Retinal pigment epithelial cell (primary cell): ENCODE measurements around the gene CHMP5.

Experiments
- DNase-seq: peaks from one replicate; pipeline ENCODE4 v3.0.0-alpha.2; 2010; ENCODE audit warnings: low read depth
- H3K4me3 ChIP-seq: 2 replicates; pipeline ENCODE4 v1.5.1; 2011; ENCODE audit warnings: mild to moderate bottlenecking, low read length, control low read depth, moderate library complexity
- TF ChIP-seq, protein P1 (sequence below): conservative IDR thresholded peaks from 2 replicates; pipeline ENCODE4 v1.5.1; 2011; ENCODE audit warnings: low read depth, low read length, control low read depth, inconsistent platforms

Gene CHMP5

DNA sequence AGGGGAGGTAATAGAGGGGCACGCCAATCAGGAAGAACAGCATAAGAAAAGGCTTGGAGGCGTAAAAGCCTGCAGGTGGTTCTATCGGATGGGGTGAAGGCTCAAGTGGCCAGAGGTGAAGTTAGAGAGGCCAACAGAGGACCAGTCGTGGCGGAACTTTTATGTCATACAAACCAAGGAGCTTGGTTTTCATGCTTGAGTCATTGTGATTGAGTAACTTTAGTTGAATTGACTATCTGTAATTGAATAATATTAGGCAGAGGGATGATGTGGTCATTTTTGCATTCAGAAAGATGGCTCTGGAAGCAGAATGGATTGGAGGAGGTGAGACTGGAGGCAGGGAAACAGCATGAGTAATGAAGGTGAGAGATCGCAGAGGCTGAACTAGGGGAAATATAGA lies 32.0 kb upstream of the CHMP5 start:
- no peak for DNase-seq
- TF ChIP-seq, protein P1, sequence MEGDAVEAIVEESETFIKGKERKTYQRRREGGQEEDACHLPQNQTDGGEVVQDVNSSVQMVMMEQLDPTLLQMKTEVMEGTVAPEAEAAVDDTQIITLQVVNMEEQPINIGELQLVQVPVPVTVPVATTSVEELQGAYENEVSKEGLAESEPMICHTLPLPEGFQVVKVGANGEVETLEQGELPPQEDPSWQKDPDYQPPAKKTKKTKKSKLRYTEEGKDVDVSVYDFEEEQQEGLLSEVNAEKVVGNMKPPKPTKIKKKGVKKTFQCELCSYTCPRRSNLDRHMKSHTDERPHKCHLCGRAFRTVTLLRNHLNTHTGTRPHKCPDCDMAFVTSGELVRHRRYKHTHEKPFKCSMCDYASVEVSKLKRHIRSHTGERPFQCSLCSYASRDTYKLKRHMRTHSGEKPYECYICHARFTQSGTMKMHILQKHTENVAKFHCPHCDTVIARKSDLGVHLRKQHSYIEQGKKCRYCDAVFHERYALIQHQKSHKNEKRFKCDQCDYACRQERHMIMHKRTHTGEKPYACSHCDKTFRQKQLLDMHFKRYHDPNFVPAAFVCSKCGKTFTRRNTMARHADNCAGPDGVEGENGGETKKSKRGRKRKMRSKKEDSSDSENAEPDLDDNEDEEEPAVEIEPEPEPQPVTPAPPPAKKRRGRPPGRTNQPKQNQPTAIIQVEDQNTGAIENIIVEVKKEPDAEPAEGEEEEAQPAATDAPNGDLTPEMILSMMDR: no peak
- H3K4me3 ChIP-seq: no peak overlapping the region

DNA sequence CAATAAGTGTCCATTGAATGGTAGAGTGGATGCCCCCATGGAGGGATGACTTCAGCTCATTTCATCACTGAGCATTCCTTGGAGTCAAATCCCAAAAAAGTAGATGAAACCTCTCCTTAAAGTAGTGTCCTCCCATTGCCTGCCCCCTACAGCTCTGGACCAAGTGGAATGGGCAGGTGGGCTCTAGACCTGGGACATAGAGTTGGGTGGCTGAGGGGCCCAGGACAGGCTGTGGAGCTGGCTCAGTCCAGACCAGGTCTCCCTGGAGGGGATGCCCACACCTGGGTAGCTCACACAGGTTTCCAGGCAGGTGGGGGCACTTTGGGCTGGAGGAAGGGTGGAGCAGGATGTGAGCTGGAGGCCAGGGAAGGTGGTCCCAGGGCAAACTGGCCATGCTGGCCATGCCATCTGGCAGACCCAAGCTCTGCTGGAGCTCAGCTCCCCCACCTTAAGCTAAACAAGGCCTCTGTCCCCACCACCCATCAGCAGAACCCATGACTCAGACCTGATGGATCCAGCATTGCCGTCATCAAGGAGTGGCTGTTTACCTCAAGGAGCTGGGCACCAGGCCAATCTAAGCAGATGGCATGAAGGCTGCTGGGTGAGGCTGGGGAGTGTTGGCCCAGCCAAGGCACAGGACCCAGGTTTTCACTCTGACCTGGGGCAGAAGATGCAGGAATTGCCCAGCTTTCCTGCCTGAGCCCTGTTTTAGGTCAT lies 31.1 kb upstream of the CHMP5 start:
- DNase-seq: peak; percentile 98
- H3K4me3 ChIP-seq: no peak overlapping the region
- TF ChIP-seq, protein P1: no peak

DNA sequence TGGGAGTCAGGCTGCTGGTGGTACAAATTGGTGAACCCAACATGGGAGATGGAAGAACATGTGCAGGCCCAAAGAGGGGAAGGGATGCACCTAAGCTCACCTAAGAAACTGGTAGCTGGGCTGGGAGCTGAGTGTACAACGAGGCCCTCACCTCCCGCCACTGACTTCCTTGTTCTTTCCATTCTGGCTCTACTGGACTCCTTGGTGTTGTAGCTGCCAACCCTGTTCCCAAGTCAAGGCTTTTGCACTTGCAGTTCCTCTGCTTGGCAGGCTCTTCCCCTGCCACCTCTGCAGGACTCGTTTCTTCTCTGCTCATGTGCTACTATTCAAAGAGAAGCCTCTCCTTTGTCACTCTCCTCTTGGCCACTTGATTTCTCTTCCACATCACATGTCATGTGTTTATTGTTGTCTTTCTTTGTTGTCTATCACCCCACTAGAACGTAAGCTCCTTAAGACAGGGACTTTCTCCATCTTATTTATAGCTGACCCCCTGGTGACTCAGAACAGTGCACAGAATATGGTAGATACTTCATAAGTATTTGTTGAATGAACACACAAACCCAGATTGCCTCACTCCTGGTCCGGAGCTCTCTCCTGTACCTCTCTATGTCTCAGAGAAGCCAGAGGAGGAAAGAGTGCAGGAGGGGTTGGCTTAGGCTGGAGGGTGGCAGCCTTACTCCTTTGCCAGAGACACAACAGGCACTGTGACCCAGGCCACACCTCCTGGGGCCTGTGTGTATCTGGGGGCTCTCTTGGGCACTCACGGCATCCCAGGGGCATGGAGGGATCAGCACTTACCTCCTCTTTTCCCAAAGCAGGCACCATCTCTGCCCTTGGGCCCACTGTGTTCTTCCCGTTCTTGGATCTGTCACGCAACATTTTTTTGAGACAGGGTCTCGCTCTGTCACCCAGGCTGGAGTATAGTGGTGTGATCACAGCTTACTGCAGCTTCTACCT lies 30.1 kb upstream of the CHMP5 start:
- TF ChIP-seq, protein P1: no peak
- DNase-seq: no peak
- no peak overlapping the region for H3K4me3 ChIP-seq

DNA sequence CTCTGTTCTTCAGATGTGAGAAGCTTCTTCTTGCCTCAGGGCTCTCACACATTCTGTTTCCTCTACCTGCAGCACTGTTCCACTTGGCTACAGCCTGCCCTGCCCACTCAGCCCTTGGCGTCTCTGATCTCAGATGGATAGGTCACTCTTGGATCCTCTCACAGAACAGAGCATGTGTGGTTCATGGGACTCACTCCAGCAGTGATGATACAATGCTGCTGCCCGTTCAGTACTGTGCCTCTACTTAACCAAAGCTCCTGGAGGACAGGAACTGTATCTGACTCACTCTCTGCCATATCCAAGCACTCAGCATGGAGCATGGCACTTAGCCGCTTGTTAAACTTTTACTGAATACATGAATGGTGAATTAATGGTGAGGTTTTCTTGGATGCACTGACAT lies 28.3 kb upstream of the CHMP5 start:
- DNase-seq: no peak
- H3K4me3 ChIP-seq: no peak overlapping the region
- TF ChIP-seq, protein P1: no peak

DNA sequence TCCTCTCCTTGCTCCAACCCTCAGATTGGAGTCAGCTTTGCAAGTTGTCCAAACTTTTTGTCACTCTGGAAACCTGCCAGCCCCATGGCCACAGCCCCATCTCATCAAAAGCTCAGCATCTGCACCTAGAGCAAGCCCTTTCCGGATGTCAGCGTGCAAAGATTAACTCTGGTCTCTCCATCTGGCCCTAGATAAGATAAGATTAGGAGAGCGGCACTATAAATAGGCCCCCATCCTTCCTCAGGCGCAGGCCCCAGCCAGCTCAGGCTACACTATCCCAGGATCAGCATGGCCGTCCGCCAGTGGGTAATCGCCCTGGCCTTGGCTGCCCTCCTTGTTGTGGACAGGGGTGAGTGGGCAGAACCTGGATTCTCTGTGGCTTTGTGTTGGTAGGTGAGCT lies 24.9 kb upstream of the CHMP5 start, which contains the start of gene SPINK4:
SPINK4 (plus strand) TSS at position 247 of the 400 bp plus-strand sequence; CDS start at position 289, 42 bp downstream.
- TF ChIP-seq, protein P1: no peak
- no peak within 1 kb of the TSS for H3K4me3 ChIP-seq
- DNase-seq: no peak

DNA sequence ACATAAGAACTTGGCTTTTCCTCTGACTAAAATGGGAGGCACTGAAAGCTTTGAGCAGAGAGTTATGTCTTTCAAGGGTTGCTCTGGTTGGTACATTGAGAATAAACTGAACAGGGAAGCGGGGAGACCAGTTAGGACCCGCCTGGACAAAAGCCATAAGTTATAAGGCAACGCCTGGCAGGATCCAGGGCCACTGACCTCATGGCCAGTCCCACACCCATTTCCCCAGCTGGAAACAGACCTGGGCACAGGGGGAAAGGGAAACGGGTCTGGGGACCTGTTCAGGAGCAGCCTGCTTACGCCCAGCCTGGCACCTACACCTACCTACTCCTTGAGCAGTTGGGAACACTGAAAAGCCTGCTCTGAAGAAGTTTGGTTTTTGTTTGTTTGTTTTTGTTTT lies 23.6 kb upstream of the CHMP5 start:
- TF ChIP-seq, protein P1: no peak
- no peak for DNase-seq
- H3K4me3 ChIP-seq: no peak overlapping the region
